Dermis blood vessel endothelial cell (primary cell): Measurements from ENCODE around the gene ABCA10. TPM values are rescaled to one million over a fixed set of nuclear protein-coding genes. Genes with fewer than 3 reads are reported as not detected.
"Not testable (repeated sequence)": the region's sequence is repeated elsewhere in the genome, so short reads cannot be mapped to it uniquely, and the experiment has no call there.

ENCODE experiments used
- DNase-seq: peaks from one replicate; pipeline ENCODE4 v3.0.0; 2010
- total RNA-seq: library from RNA; depleted of rRNA; stranded (reverse); fragments of >200 nt; gene quantifications from 2 replicates; pipeline ENCODE4 v1.2.3, GENCODE V29; 2014

The ABCA10 gene
- total RNA-seq, 1 donor from 2014 or later: 0.51 TPM

GRCh38 chr17:69223809-69224208 lies 4.8 kb downstream of the ABCA10 start:
- no peak for DNase-seq

GRCh38 chr17:69222707-69223258 lies 5.8 kb downstream of the ABCA10 start:
- no peak for DNase-seq

- DNase-seq: no peak
Observed at GRCh38 chr17:69220098-69220497, 8.5 kb downstream of the ABCA10 start.

- no peak for DNase-seq
Observed at GRCh38 chr17:69218986-69219385, 9.6 kb downstream of the ABCA10 start.

GRCh38 chr17:69213059-69213813 lies 15.4 kb downstream of the ABCA10 start:
- no peak for DNase-seq

- DNase-seq: no peak
Observed at GRCh38 chr17:69208640-69209039, 20.0 kb downstream of the ABCA10 start.

- no peak for DNase-seq
Observed at GRCh38 chr17:69207151-69207550, 21.5 kb downstream of the ABCA10 start.

GRCh38 chr17:69198238-69198637 lies 30.4 kb downstream of the ABCA10 start:
- no peak for DNase-seq

GRCh38 chr17:69196105-69196653 lies 32.4 kb downstream of the ABCA10 start:
- not testable (repeated sequence) for DNase-seq

- no peak for DNase-seq
Observed at GRCh38 chr17:69192754-69193153, 35.9 kb downstream of the ABCA10 start.

GRCh38 chr17:69188796-69189195 lies 39.8 kb downstream of the ABCA10 start:
- no peak for DNase-seq

GRCh38 chr17:69188064-69188463 lies 40.6 kb downstream of the ABCA10 start:
- no peak for DNase-seq

GRCh38 chr17:69187294-69187693 lies 41.3 kb downstream of the ABCA10 start:
- DNase-seq: no peak

GRCh38 chr17:69179227-69179952 lies 49.2 kb downstream of the ABCA10 start:
- DNase-seq: no peak

- DNase-seq: no peak
Observed at GRCh38 chr17:69176457-69176795, 52.2 kb downstream of the ABCA10 start.

- DNase-seq: peak; percentile 28
Observed at GRCh38 chr17:69175625-69176456, 52.8 kb downstream of the ABCA10 start.

- DNase-seq: no peak
Observed at GRCh38 chr17:69175262-69175624, 53.4 kb downstream of the ABCA10 start.

GRCh38 chr17:69173118-69173517 lies 55.5 kb downstream of the ABCA10 start:
- DNase-seq: no peak

GRCh38 chr17:69170377-69170776 lies 58.2 kb downstream of the ABCA10 start:
- peak; percentile 18 for DNase-seq

GRCh38 chr17:69168642-69169041 lies 60.0 kb downstream of the ABCA10 start:
- DNase-seq: not testable (repeated sequence)

- no peak for DNase-seq
Observed at GRCh38 chr17:69166957-69167356, 61.7 kb downstream of the ABCA10 start.

- DNase-seq: no peak
Observed at GRCh38 chr17:69164206-69164605, 64.4 kb downstream of the ABCA10 start.

GRCh38 chr17:69159418-69159817 lies 69.2 kb downstream of the ABCA10 start:
- no peak for DNase-seq
